Body of pancreas (tissue), 4 donors: Measurements from ENCODE around the gene ZNF277. TPM values are rescaled to one million over a fixed set of nuclear protein-coding genes. Genes with fewer than 3 reads are reported as not detected.

ENCODE experiments used
- ATAC-seq: fragments of 150-250 bp; one replicate; pipeline ENCODE4 v1.9.1; 2016
- DNase-seq, 4 donors: peaks; one replicate each; pipeline ENCODE4 v3.0.0-alpha.2; 2019
- H3K27ac ChIP-seq, 4 donors: fragments of 200-600 bp; sonication (generic); 1 replicate in 3 of 4; 2 replicates in 1 of 4; pipeline versions ENCODE4 v1.5.1 to v1.6.1; 2016 to 2019; ENCODE audit warnings: mild to moderate bottlenecking in 1 of 4, mixed read lengths in 1 of 4, moderate library complexity in 1 of 4
- H3K27me3 ChIP-seq, 2 donors: fragments of 200-600 bp; sonication (generic); one replicate each; pipeline ENCODE4 v1.6.0; 2016; ENCODE audit warnings: mild to moderate bottlenecking in 1 of 2
- H3K36me3 ChIP-seq, 2 donors: fragments of 200-600 bp; sonication (generic); replicated peaks in 1 of 2; 2 replicates each; pipeline ENCODE4 v1.5.1; 2016; ENCODE audit warnings: low read depth in 2 of 2; ENCODE audit not compliant: insufficient read depth in 1 of 2
- H3K4me1 ChIP-seq: fragments of 200-600 bp; sonication (generic); one replicate; pipeline ENCODE4 v1.6.0; 2016
- H3K4me3 ChIP-seq, 2 donors: fragments of 200-600 bp; sonication (generic); 1 replicate in 1 of 2; 2 replicates in 1 of 2; pipeline ENCODE4 v1.5.1; 2016 to 2019
- H3K9me3 ChIP-seq, 3 donors: fragments of 200-600 bp; sonication (generic); 1 replicate in 2 of 3; 2 replicates in 1 of 3; pipeline ENCODE4 v1.5.1; 2016
- POLR2A ChIP-seq, 3 donors: fragments of 450-650 bp; IDR thresholded peaks; one replicate each; pipeline ENCODE4 v1.6.1; 2016; ENCODE audit warnings: antibody characterized with exemption in 3 of 3, mild to moderate bottlenecking in 2 of 3
- WGBS, 2 donors: methylation state at CpG; one replicate each; pipeline ENCODE4 v1.1.5; 2017; 5-methylcytosine and 5-hydroxymethylcytosine counted together
- intact Hi-C: fragments of 100-400 bp; cut with DNase I; formaldehyde crosslinking; loops from one replicate; pipeline ENCODE4 v1.15.1; 2023
- total RNA-seq, 2 donors: library from RNA; depleted of rRNA; stranded (reverse); fragments of >200 nt; gene quantifications; one replicate each; pipeline ENCODE4 v1.1.0, GENCODE V29; 2016
- TF ChIP-seq, protein P1 (sequence below), 7 experiments: fragments of 450-650 bp in 4 of 7; fragments of 200-600 bp in 3 of 7; sonication (generic) in 3 of 7; IDR thresholded peaks; one replicate each; pipeline ENCODE4 v1.5.1; 2016 to 2019; ENCODE audit warnings: antibody characterized with exemption in 7 of 7

Gene ZNF277
- total RNA-seq, 2 donors from 2014 or later, result 12.9 to 34.0 TPM

- no peaks in the 10 kb centered on the region for H3K27me3 ChIP-seq
- H3K36me3 ChIP-seq, result no peaks in the 10 kb centered on the region
- H3K27ac ChIP-seq, result no peak overlapping the region
- H3K4me3 ChIP-seq, result no peak overlapping the region
- H3K9me3 ChIP-seq, result no peaks in the 10 kb centered on the region
- DNase-seq (no peak), ATAC-seq (no peak)
- intact Hi-C loops, result no loop called here
- peaks cover 10% of the 10 kb centered on the region for H3K4me1 ChIP-seq
- TF ChIP-seq, protein P1, sequence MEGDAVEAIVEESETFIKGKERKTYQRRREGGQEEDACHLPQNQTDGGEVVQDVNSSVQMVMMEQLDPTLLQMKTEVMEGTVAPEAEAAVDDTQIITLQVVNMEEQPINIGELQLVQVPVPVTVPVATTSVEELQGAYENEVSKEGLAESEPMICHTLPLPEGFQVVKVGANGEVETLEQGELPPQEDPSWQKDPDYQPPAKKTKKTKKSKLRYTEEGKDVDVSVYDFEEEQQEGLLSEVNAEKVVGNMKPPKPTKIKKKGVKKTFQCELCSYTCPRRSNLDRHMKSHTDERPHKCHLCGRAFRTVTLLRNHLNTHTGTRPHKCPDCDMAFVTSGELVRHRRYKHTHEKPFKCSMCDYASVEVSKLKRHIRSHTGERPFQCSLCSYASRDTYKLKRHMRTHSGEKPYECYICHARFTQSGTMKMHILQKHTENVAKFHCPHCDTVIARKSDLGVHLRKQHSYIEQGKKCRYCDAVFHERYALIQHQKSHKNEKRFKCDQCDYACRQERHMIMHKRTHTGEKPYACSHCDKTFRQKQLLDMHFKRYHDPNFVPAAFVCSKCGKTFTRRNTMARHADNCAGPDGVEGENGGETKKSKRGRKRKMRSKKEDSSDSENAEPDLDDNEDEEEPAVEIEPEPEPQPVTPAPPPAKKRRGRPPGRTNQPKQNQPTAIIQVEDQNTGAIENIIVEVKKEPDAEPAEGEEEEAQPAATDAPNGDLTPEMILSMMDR (IDR thresholded peaks at IDR 0.05), result no peak
- TF ChIP-seq POLR2A (IDR thresholded peaks at IDR 0.05), result no peak
These were observed 57.0 kb downstream of the ZNF277 start for GRCh38 chr7:112263519-112263918.

DNA sequence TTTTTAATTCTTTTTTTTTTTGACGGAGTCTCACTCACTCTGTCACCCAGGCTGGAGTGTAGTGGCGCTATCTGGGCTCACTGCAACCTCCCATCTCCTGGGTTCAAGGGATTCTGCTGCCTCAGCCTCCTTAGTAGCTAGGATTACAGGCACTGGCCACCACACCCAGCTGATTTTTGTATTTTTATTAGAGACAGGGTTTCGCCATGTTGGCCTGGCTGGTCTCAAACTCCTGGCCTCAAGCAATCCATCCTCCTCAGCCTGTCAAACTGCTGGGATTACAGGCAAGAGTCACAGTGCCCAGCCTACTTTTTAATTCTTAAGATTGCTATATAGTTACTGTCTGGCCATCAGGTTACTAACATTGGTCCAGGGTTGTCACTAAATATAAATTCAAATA is 59.6 kb downstream of the ZNF277 start:
- Histone ChIP-seq H3K36me3 (no peaks in the 10 kb centered on the region), H3K4me3 (no peak overlapping the region), H3K27ac (no peak overlapping the region), H3K4me1 (peaks cover 10% of the 10 kb centered on the region), H3K9me3 (no peaks in the 10 kb centered on the region), H3K27me3 (no peaks in the 10 kb centered on the region)
- TF ChIP-seq, protein P1 (IDR thresholded peaks at IDR 0.05), result no peak
- TF ChIP-seq POLR2A (IDR thresholded peaks at IDR 0.05), result no peak
- WGBS, 2 donors, result 92 to 94% methylated on average over 3 of the region's 3 CpGs
- intact Hi-C loops, result no loop called here
- DNase-seq (no peak), ATAC-seq (no peak)

- intact Hi-C loops, result no loop called here
- ATAC-seq (no peak), DNase-seq (no peak)
- H3K4me3 ChIP-seq, result no peak overlapping the region
- no peak for TF ChIP-seq POLR2A (IDR thresholded peaks at IDR 0.05)
- no peaks in the 10 kb centered on the region for H3K9me3 ChIP-seq
- 72 to 88% methylated on average over 5 of the region's 5 CpGs for WGBS, 2 donors
- peaks cover 10% of the 10 kb centered on the region for H3K4me1 ChIP-seq
- no peaks in the 10 kb centered on the region for H3K27me3 ChIP-seq
- H3K36me3 ChIP-seq, result no peaks in the 10 kb centered on the region
- H3K27ac ChIP-seq, result no peak overlapping the region
These were observed 60.2 kb downstream of the ZNF277 start for GRCh38 chr7:112266595-112267270.

GRCh38 chr7:112267944-112268691 is 61.6 kb downstream of the ZNF277 start:
- no peak for ATAC-seq
- Histone ChIP-seq H3K27me3 (no peaks in the 10 kb centered on the region), H3K36me3 (no peaks in the 10 kb centered on the region), H3K4me1 (peaks cover 8% of the 10 kb centered on the region), H3K27ac (no peak overlapping the region), H3K9me3 (no peaks in the 10 kb centered on the region), H3K4me3 (no peak overlapping the region)
- WGBS, 2 donors, result 90 to 97% methylated on average over 1 of the region's 1 CpG
- intact Hi-C loops, result no loop called here
- no peak for DNase-seq
- TF ChIP-seq POLR2A (IDR thresholded peaks at IDR 0.05), result no peak
- TF ChIP-seq, protein P1 (IDR thresholded peaks at IDR 0.05), result no peak

DNA sequence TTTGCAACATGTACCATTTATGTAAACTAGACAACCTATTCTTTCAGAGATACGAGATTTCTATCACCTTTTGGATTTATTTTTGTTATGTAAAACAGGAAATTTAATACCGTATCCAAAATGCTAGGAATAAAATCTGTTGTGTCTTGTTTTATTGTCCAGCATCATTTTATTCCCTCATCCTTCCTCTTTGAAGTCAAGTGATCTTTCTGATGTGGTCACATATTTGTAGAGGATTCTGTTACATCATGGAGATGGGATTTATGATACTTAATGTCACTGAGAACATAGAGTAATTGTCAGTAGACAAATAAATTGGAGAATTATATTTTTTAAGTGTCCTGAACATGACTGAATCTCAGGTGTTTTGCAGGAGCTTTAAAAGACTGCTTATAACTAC is 64.7 kb downstream of the ZNF277 start:
- TF ChIP-seq, protein P1 (IDR thresholded peaks at IDR 0.05), result no peak
- no peak for TF ChIP-seq POLR2A (IDR thresholded peaks at IDR 0.05)
- DNase-seq (no peak), ATAC-seq (no peak)
- H3K4me1 ChIP-seq, result no peaks in the 10 kb centered on the region
- H3K9me3 ChIP-seq, result no peaks in the 10 kb centered on the region
- no peaks in the 10 kb centered on the region for H3K27me3 ChIP-seq
- no peaks in the 10 kb centered on the region for H3K36me3 ChIP-seq
- no peak overlapping the region for H3K27ac ChIP-seq
- intact Hi-C loops, result no loop called here
- WGBS, 2 donors, result 74 to 86% methylated on average over 2 of the region's 2 CpGs
- H3K4me3 ChIP-seq, result no peak overlapping the region
